ENCODE measurements around the gene GBP5. TPM values are rescaled to one million over a fixed set of nuclear protein-coding genes. Genes with fewer than 3 reads are reported as not detected.

Gene GBP5
- total and polyA plus RNA-seq, 4 donors: 0.78 to 3.8 (median 1.7) TPM

GRCh38 chr1:89310976-89311375 is 38.3 kb upstream of the GBP5 start:
- Histone ChIP-seq H3K27ac (ENCODE audit: low read depth in 1 of 2, low read length in 2 of 2) (peak overlapping the region; percentile 82 to 90), H3K4me3 (ENCODE audit: low read depth in 1 of 3, low read length in 3 of 3) (no peak overlapping the region), H3K9ac (ENCODE audit: low read depth in 1 of 2, low read length in 2 of 2) (peak overlapping the region in 1 of 2 donors; percentile 7), H3K36me3 (ENCODE audit: control insufficient read depth in 4 of 4, insufficient read depth in 3 of 4, low read depth in 1 of 4, low read length in 3 of 4) (no peaks in the 10 kb centered on the region), H3K27me3 (ENCODE audit: control insufficient read depth in 4 of 4, insufficient read depth in 4 of 4, low read length in 3 of 4) (no peaks in the 10 kb centered on the region), H3K9me3 (ENCODE audit: control insufficient read depth in 4 of 4, low read length in 3 of 4) (peaks cover 0 to 4% (median 0%) of the 10 kb centered on the region in 4 donors), H3K4me1 (ENCODE audit: control insufficient read depth in 4 of 4, insufficient read depth in 4 of 4, low read length in 3 of 4) (peaks cover 9 to 22% (median 19%) of the 10 kb centered on the region in 4 donors)
- no peak for DNase-seq (ENCODE audit: low spot score)
- TF ChIP-seq, protein P1, sequence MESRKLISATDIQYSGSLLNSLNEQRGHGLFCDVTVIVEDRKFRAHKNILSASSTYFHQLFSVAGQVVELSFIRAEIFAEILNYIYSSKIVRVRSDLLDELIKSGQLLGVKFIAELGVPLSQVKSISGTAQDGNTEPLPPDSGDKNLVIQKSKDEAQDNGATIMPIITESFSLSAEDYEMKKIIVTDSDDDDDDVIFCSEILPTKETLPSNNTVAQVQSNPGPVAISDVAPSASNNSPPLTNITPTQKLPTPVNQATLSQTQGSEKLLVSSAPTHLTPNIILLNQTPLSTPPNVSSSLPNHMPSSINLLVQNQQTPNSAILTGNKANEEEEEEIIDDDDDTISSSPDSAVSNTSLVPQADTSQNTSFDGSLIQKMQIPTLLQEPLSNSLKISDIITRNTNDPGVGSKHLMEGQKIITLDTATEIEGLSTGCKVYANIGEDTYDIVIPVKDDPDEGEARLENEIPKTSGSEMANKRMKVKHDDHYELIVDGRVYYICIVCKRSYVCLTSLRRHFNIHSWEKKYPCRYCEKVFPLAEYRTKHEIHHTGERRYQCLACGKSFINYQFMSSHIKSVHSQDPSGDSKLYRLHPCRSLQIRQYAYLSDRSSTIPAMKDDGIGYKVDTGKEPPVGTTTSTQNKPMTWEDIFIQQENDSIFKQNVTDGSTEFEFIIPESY (IDR thresholded peaks at IDR 0.05): peak; percentile 9
- TF ChIP-seq HNF4A (conservative IDR thresholded peaks at IDR 0.05) (peak; percentile 70 to 77), FOXA1 (IDR thresholded peaks at IDR 0.05) (no peak), RXRA (IDR thresholded peaks at IDR 0.05) (peak; percentile 82 to 85), RAD21 (IDR thresholded peaks at IDR 0.05) (peak in 1 of 2 donors; percentile 11), FOXA2 (IDR thresholded peaks at IDR 0.05) (no peak), JUND (IDR thresholded peaks at IDR 0.05) (peak in 1 of 2 donors; percentile 8), EGR1 (IDR thresholded peaks at IDR 0.05; ENCODE audit: low read depth in 2 of 2) (peak in 1 of 2 donors; percentile 21), REST (IDR thresholded peaks at IDR 0.05) (no peak), YY1 (IDR thresholded peaks at IDR 0.05) (peak; percentile 12), SP1 (IDR thresholded peaks at IDR 0.05) (peak; percentile 65)
- TF ChIP-seq, protein P2, sequence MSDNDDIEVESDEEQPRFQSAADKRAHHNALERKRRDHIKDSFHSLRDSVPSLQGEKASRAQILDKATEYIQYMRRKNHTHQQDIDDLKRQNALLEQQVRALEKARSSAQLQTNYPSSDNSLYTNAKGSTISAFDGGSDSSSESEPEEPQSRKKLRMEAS (IDR thresholded peaks at IDR 0.05): peak; percentile 57

GRCh38 chr1:89310505-89310904 is 37.8 kb upstream of the GBP5 start:
- Histone ChIP-seq H3K9me3 (ENCODE audit: control insufficient read depth in 4 of 4, low read length in 3 of 4) (no peaks in the 10 kb centered on the region), H3K27ac (ENCODE audit: low read depth in 1 of 2, low read length in 2 of 2) (peak overlapping the region; percentile 82 to 90), H3K9ac (ENCODE audit: low read depth in 1 of 2, low read length in 2 of 2) (peak overlapping the region in 1 of 2 donors; percentile 41), H3K4me3 (ENCODE audit: low read depth in 1 of 3, low read length in 3 of 3) (peak overlapping the region in 2 of 3 donors; percentile 6 to 11), H3K4me1 (ENCODE audit: control insufficient read depth in 4 of 4, insufficient read depth in 4 of 4, low read length in 3 of 4) (peaks cover 9 to 22% (median 19%) of the 10 kb centered on the region in 4 donors), H3K36me3 (ENCODE audit: control insufficient read depth in 4 of 4, insufficient read depth in 3 of 4, low read depth in 1 of 4, low read length in 3 of 4) (no peaks in the 10 kb centered on the region), H3K27me3 (ENCODE audit: control insufficient read depth in 4 of 4, insufficient read depth in 4 of 4, low read length in 3 of 4) (no peaks in the 10 kb centered on the region)
- TF ChIP-seq GABPA (IDR thresholded peaks at IDR 0.05 in 1 of 2, conservative IDR thresholded peaks at IDR 0.05 in 1 of 2) (peak in 1 of 2 donors; percentile 26), SP1 (IDR thresholded peaks at IDR 0.05) (no peak), ATF3 (IDR thresholded peaks at IDR 0.05) (no peak), JUND (IDR thresholded peaks at IDR 0.05) (peak; percentile 7 to 34), FOXA2 (IDR thresholded peaks at IDR 0.05) (no peak), RXRA (IDR thresholded peaks at IDR 0.05) (no peak), TAF1 (conservative IDR thresholded peaks at IDR 0.05) (no peak), HNF4G (IDR thresholded peaks at IDR 0.05) (no peak), RAD21 (IDR thresholded peaks at IDR 0.05) (peak in 1 of 2 donors; percentile 9)
- TF ChIP-seq, protein P3, sequence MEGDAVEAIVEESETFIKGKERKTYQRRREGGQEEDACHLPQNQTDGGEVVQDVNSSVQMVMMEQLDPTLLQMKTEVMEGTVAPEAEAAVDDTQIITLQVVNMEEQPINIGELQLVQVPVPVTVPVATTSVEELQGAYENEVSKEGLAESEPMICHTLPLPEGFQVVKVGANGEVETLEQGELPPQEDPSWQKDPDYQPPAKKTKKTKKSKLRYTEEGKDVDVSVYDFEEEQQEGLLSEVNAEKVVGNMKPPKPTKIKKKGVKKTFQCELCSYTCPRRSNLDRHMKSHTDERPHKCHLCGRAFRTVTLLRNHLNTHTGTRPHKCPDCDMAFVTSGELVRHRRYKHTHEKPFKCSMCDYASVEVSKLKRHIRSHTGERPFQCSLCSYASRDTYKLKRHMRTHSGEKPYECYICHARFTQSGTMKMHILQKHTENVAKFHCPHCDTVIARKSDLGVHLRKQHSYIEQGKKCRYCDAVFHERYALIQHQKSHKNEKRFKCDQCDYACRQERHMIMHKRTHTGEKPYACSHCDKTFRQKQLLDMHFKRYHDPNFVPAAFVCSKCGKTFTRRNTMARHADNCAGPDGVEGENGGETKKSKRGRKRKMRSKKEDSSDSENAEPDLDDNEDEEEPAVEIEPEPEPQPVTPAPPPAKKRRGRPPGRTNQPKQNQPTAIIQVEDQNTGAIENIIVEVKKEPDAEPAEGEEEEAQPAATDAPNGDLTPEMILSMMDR (IDR thresholded peaks at IDR 0.05; ENCODE audit: low read depth, low read length, missing input control): no peak
- 15% methylated on average over 1 of the region's 1 CpG for WGBS
- DNase-seq (ENCODE audit: low spot score): no peak
